Measurements from ENCODE around the gene EPHA2. TPM values are rescaled to one million over a fixed set of nuclear protein-coding genes. Genes with fewer than 3 reads are reported as not detected.

EPHA2 gene
- total RNA-seq, 1 experiment from 2014 or later = 263 TPM

- in situ Hi-C loops (cut with HindIII; ENCODE audit: low pct_unique_long_range_greater_than_20kb, low sequenced_read_pairs) (no loop called here), intact Hi-C loops (cut with micrococcal nuclease; ENCODE audit: unreplicated experiment) (no loop called here)
- BruUV-seq (replicated peaks) = no TSS peak
- ATAC-seq (peak; percentile 5; the same call in 1 of the 2 replicates), DNase-seq (ENCODE audit: low read depth, low spot score) (no peak)
- ChIA-PET CTCF (no interaction called here), POLR2A (interaction anchor here (0.6 to 1.0 kb wide), 4 partner anchors 11 to 454 kb away, joined by 3 to 7 read pairs (median 5); no protein-coding TSS in a partner anchor)
- H3K27me3 ChIP-seq (ENCODE audit: control insufficient read depth, insufficient read depth, low read length) = no peaks in the 10 kb centered on the region
- peaks cover 93% of the 10 kb centered on the region for H3K4me1 ChIP-seq (ENCODE audit: control insufficient read depth, insufficient read depth, low read length)
- no peak overlapping the region for H3K4me3 ChIP-seq (ENCODE audit: low read depth in 2 of 2, low read length in 2 of 2)
- no peaks in the 10 kb centered on the region for H3K36me3 ChIP-seq (ENCODE audit: control insufficient read depth, insufficient read depth, low read length)
- TF ChIP-seq SIN3A (IDR thresholded peaks at IDR 0.05; ENCODE audit: borderline replicate concordance, insufficient read depth, low read depth, low read length) = no peak
- no peak for TF ChIP-seq TCF7L2 (IDR thresholded peaks at IDR 0.05; ENCODE audit: low read depth, low read length)
- no peak for TF ChIP-seq REST (IDR thresholded peaks at IDR 0.05; ENCODE audit: insufficient read depth in 1 of 2, low read depth in 2 of 2, low read length in 1 of 2)
- no peak for TF ChIP-seq POLR2AphosphoS5 (IDR thresholded peaks at IDR 0.05; ENCODE audit: low read depth, low read length)
- TF ChIP-seq CTCF (IDR thresholded peaks at IDR 0.05) = no peak
- no peaks in the 10 kb centered on the region for H3K9me3 ChIP-seq (ENCODE audit: control insufficient read depth, insufficient read depth, low read depth, low read length)
- H3K27ac ChIP-seq (ENCODE audit: low read length) = peak overlapping the region; percentile 99
Measured at GRCh38 chr1:16174886-16175598, 19.2 kb upstream of the EPHA2 start.

- DNase-seq (ENCODE audit: low read depth, low spot score) (no peak), ATAC-seq (peak; percentile 11)
- no peaks in the 10 kb centered on the region for H3K9me3 ChIP-seq (ENCODE audit: control insufficient read depth, insufficient read depth, low read depth, low read length)
- POLR2A ChIA-PET = interaction anchor here (0.6 to 0.8 kb wide), 2 partner anchors 10 to 27 kb away, joined by 3 to 7 read pairs; no protein-coding TSS in a partner anchor
- CTCF ChIA-PET = no interaction called here
- peak overlapping the region; percentile 99 for H3K27ac ChIP-seq (ENCODE audit: low read length)
- TF ChIP-seq SIN3A (IDR thresholded peaks at IDR 0.05; ENCODE audit: borderline replicate concordance, insufficient read depth, low read depth, low read length) (no peak), TCF7L2 (IDR thresholded peaks at IDR 0.05; ENCODE audit: low read depth, low read length) (no peak), POLR2AphosphoS5 (IDR thresholded peaks at IDR 0.05; ENCODE audit: low read depth, low read length) (no peak), CTCF (IDR thresholded peaks at IDR 0.05) (no peak), REST (IDR thresholded peaks at IDR 0.05; ENCODE audit: insufficient read depth in 1 of 2, low read depth in 2 of 2, low read length in 1 of 2) (no peak)
- H3K27me3 ChIP-seq (ENCODE audit: control insufficient read depth, insufficient read depth, low read length) = no peaks in the 10 kb centered on the region
- peaks cover 90% of the 10 kb centered on the region for H3K4me1 ChIP-seq (ENCODE audit: control insufficient read depth, insufficient read depth, low read length)
- no peak overlapping the region for H3K4me3 ChIP-seq (ENCODE audit: low read depth in 2 of 2, low read length in 2 of 2)
- intact Hi-C loops (cut with micrococcal nuclease; ENCODE audit: unreplicated experiment) = no loop called here
- no TSS peak for BruUV-seq (replicated peaks)
- in situ Hi-C loops (cut with HindIII; ENCODE audit: low pct_unique_long_range_greater_than_20kb, low sequenced_read_pairs) = no loop called here
- H3K36me3 ChIP-seq (ENCODE audit: control insufficient read depth, insufficient read depth, low read length) = no peaks in the 10 kb centered on the region
Measured at GRCh38 chr1:16174261-16174868, 18.5 kb upstream of the EPHA2 start.
